ENCODE results near the gene HOATZ. TPM values are rescaled to one million over a fixed set of nuclear protein-coding genes. Genes with fewer than 3 reads are reported as not detected.

Gene HOATZ
- total RNA-seq, 5 donors from 2014 or later (not counting 1 experiment from before 2014, with no cell fraction given): not detected

DNA sequence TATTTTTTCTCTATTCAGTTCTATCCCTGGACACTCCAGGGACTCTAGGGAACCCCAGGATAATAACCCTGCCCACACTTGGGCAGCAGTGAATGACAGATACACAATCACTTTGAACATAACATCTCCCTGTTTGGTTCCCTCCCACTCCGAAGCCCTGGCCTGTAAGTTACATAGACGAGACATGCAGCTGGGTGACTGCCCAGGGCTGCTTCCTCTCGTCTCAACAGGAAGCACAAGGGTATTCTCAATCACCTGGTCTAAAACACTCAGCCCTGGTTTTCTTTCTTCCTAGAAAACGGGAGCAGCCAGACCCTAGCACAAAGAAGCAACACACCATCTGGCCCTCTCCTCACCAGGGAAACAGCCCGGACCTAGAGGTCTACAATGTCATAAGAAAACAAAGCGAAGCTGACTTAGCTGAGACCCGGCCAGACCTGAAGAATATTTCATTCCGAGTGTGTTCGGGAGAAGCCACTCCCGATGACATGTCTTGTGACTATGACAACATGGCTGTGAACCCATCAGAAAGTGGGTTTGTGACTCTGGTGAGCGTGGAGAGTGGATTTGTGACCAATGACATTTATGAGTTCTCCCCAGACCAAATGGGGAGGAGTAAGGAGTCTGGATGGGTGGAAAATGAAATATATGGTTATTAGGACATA is 45.4 kb downstream of the HOATZ start:
- H3K9me3 Mint-ChIP-seq: peaks cover 0 to 14% (median 2%) of the 10 kb centered on the region in 3 donors
- no peaks in the 10 kb centered on the region for H3K36me3 ChIP-seq (ENCODE audit: control insufficient read depth in 2 of 2, extremely low read depth in 1 of 2, insufficient read depth in 1 of 2, low read length in 1 of 2)
- DNase-seq: no peak
- no peaks in the 10 kb centered on the region for H3K27me3 Mint-ChIP-seq
- ATAC-seq (replicated peaks in 1 of 4): no peak
- no peak overlapping the region for H3K27ac Mint-ChIP-seq
- H3K9me3 ChIP-seq: no peaks in the 10 kb centered on the region
- WGBS (ENCODE audit: insufficient coverage): 50% methylated on average over 4 of the region's 11 CpGs
- no peaks in the 10 kb centered on the region for H3K36me3 Mint-ChIP-seq
- no peaks in the 10 kb centered on the region for H3K4me1 ChIP-seq (ENCODE audit: control insufficient read depth in 1 of 2, extremely low read depth in 1 of 2, insufficient read depth in 2 of 2, low read length in 2 of 2)
- H3K27me3 ChIP-seq (replicated peaks in 1 of 2; ENCODE audit: control insufficient read depth in 2 of 2, extremely low read depth in 1 of 2, insufficient read depth in 2 of 2, low read length in 1 of 2): no peaks in the 10 kb centered on the region
- ChIA-PET CTCF (interaction anchor here (0.5 to 1.2 kb wide), 4 partner anchors 45 to 445 kb away, joined by 3 to 6 read pairs (median 3); no protein-coding TSS in a partner anchor), POLR2A (interaction anchor here in 1 of 2 donors (0.6 kb wide), 1 partner anchor 34 kb away, joined by 4 read pairs; no protein-coding TSS in a partner anchor)
- H3K27ac ChIP-seq (ENCODE audit: low read length): no peak overlapping the region
- no peaks in the 10 kb centered on the region for H3K4me1 Mint-ChIP-seq
- H3K4me3 ChIP-seq (ENCODE audit: control insufficient read depth in 1 of 2, extremely low read depth in 1 of 2, low read length in 1 of 2): no peak overlapping the region
- no peak overlapping the region for H3K4me3 Mint-ChIP-seq

DNA sequence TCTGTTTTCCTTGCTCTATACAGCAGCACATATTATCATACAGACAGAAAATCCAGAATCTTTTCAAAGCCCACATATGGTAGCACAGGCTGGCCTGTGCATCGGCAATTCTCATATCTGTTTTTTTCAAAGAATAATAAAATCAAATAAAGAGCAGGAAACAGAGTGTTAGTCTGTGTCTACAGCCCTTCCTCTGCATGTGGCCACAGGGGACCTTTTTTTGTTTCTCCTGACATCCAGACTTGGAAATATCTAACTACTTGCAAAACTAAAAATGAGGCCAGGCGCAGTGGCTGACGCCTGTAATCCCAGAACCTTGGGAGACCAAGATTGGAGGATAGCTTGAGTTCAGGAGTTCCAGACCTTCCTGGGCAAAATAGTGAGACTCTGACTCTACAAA is 46.2 kb downstream of the HOATZ start:
- no peak overlapping the region for H3K27ac Mint-ChIP-seq
- ChIA-PET POLR2A (interaction anchor here in 1 of 2 donors (0.6 kb wide), 1 partner anchor 33 kb away, joined by 4 read pairs; no protein-coding TSS in a partner anchor), CTCF (interaction anchor here (0.6 to 1.2 kb wide), 3 partner anchors 217 to 444 kb away, joined by 3 read pairs; no protein-coding TSS in a partner anchor)
- ATAC-seq (replicated peaks in 1 of 4): no peak
- H3K36me3 ChIP-seq (ENCODE audit: control insufficient read depth in 2 of 2, extremely low read depth in 1 of 2, insufficient read depth in 1 of 2, low read length in 1 of 2): no peaks in the 10 kb centered on the region
- no peaks in the 10 kb centered on the region for H3K9me3 ChIP-seq
- WGBS (ENCODE audit: insufficient coverage): 100% methylated on average over 1 of the region's 3 CpGs
- DNase-seq: no peak
- H3K4me1 ChIP-seq (ENCODE audit: control insufficient read depth in 1 of 2, extremely low read depth in 1 of 2, insufficient read depth in 2 of 2, low read length in 2 of 2): no peaks in the 10 kb centered on the region
- no peaks in the 10 kb centered on the region for H3K36me3 Mint-ChIP-seq
- H3K4me3 Mint-ChIP-seq: no peak overlapping the region
- no peaks in the 10 kb centered on the region for H3K4me1 Mint-ChIP-seq
- H3K27me3 ChIP-seq (replicated peaks in 1 of 2; ENCODE audit: control insufficient read depth in 2 of 2, extremely low read depth in 1 of 2, insufficient read depth in 2 of 2, low read length in 1 of 2): no peaks in the 10 kb centered on the region
- peaks cover 0 to 10% (median 0%) of the 10 kb centered on the region in 3 donors for H3K9me3 Mint-ChIP-seq
- H3K27ac ChIP-seq (ENCODE audit: low read length): no peak overlapping the region
- H3K4me3 ChIP-seq (ENCODE audit: control insufficient read depth in 1 of 2, extremely low read depth in 1 of 2, low read length in 1 of 2): no peak overlapping the region
- no peaks in the 10 kb centered on the region for H3K27me3 Mint-ChIP-seq

DNA sequence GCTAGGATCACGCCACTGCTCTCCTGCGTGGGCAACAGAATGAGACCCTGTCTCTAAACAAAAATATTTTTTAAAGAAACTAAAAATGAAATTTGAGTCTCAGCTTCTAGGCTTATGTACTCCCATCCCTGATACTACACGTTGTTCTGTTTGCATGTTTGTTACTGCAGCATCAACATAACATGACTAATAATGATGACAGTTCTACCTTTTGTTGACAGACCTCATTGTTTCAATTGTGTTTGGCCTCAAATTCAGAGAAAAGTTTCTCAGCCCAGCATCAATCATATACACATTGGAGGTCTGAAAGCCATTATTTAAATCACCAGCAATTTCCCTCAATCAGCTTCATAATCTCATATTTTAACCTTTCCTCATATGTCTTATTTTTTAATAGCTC is 46.7 kb downstream of the HOATZ start:
- no peak for DNase-seq
- Mint-ChIP-seq H3K9me3 (peaks cover 0 to 7% (median 0%) of the 10 kb centered on the region in 3 donors), H3K27me3 (no peaks in the 10 kb centered on the region)

DNA sequence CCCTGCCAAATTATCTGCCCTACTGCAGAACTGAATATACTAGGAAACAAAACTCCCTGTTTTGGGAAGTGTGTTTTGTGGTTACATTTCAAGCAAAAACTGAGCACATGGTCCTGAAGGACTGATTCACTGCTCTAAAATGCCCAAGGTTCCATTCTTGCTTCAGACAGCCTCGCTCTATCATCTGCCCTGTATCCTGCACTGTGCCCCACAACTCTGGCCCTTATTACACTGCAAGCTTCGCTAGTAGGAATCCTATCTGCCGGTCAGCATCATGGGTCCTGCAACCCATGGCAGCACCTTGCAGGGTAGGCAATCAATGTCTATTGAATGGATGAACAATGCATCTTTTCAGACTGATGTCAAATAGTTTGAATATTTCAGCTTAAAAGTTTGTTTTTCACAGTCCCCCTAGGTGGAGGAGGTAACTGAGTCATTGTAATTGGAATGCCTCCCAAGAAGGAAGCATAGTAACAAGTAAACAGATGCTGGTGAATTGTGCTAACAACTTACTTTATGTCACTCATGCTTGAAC is 47.3 kb downstream of the HOATZ start:
- no peaks in the 10 kb centered on the region for H3K27me3 ChIP-seq (replicated peaks in 1 of 2; ENCODE audit: control insufficient read depth in 2 of 2, extremely low read depth in 1 of 2, insufficient read depth in 2 of 2, low read length in 1 of 2)
- no peak overlapping the region for H3K27ac ChIP-seq (ENCODE audit: low read length)
- ChIA-PET CTCF (interaction anchor here (0.6 kb wide), 3 partner anchors 60 to 467 kb away, joined by 3 to 4 read pairs (median 3); no protein-coding TSS in a partner anchor), POLR2A (interaction anchor here in 1 of 2 donors (0.6 kb wide), 1 partner anchor 533 kb away, joined by 3 read pairs; no protein-coding TSS in a partner anchor)
- 46% methylated on average over 3 of the region's 3 CpGs for WGBS (ENCODE audit: insufficient coverage)
- Mint-ChIP-seq H3K4me3 (no peak overlapping the region), H3K36me3 (no peaks in the 10 kb centered on the region), H3K4me1 (no peaks in the 10 kb centered on the region), H3K27ac (no peak overlapping the region), H3K27me3 (no peaks in the 10 kb centered on the region), H3K9me3 (peaks cover 0 to 2% (median 0%) of the 10 kb centered on the region in 3 donors)
- no peaks in the 10 kb centered on the region for H3K4me1 ChIP-seq (ENCODE audit: control insufficient read depth in 1 of 2, extremely low read depth in 1 of 2, insufficient read depth in 2 of 2, low read length in 2 of 2)
- ATAC-seq (replicated peaks in 1 of 4): no peak
- H3K4me3 ChIP-seq (ENCODE audit: control insufficient read depth in 1 of 2, extremely low read depth in 1 of 2, low read length in 1 of 2): no peak overlapping the region
- no peaks in the 10 kb centered on the region for H3K9me3 ChIP-seq
- no peak for DNase-seq
- no peaks in the 10 kb centered on the region for H3K36me3 ChIP-seq (ENCODE audit: control insufficient read depth in 2 of 2, extremely low read depth in 1 of 2, insufficient read depth in 1 of 2, low read length in 1 of 2)

More for the DNA sequence above, 46.7 kb downstream of the HOATZ start:
- 88% methylated on average over 1 of the region's 3 CpGs for WGBS (ENCODE audit: insufficient coverage)
- Mint-ChIP-seq H3K4me1 (no peaks in the 10 kb centered on the region), H3K27ac (no peak overlapping the region), H3K4me3 (no peak overlapping the region), H3K36me3 (no peaks in the 10 kb centered on the region)
- H3K4me3 ChIP-seq (ENCODE audit: control insufficient read depth in 1 of 2, extremely low read depth in 1 of 2, low read length in 1 of 2): no peak overlapping the region
- H3K9me3 ChIP-seq: no peaks in the 10 kb centered on the region
- ATAC-seq (replicated peaks in 1 of 4): no peak
- ChIA-PET POLR2A (interaction anchor here in 1 of 2 donors (0.6 kb wide), 1 partner anchor 534 kb away, joined by 3 read pairs; no protein-coding TSS in a partner anchor), CTCF (interaction anchor here in 1 of 2 donors (0.6 kb wide), 1 partner anchor 217 kb away, joined by 4 read pairs; no protein-coding TSS in a partner anchor)
- H3K27me3 ChIP-seq (replicated peaks in 1 of 2; ENCODE audit: control insufficient read depth in 2 of 2, extremely low read depth in 1 of 2, insufficient read depth in 2 of 2, low read length in 1 of 2): no peaks in the 10 kb centered on the region
- no peaks in the 10 kb centered on the region for H3K4me1 ChIP-seq (ENCODE audit: control insufficient read depth in 1 of 2, extremely low read depth in 1 of 2, insufficient read depth in 2 of 2, low read length in 2 of 2)
- H3K27ac ChIP-seq (ENCODE audit: low read length): no peak overlapping the region
- no peaks in the 10 kb centered on the region for H3K36me3 ChIP-seq (ENCODE audit: control insufficient read depth in 2 of 2, extremely low read depth in 1 of 2, insufficient read depth in 1 of 2, low read length in 1 of 2)

DNA sequence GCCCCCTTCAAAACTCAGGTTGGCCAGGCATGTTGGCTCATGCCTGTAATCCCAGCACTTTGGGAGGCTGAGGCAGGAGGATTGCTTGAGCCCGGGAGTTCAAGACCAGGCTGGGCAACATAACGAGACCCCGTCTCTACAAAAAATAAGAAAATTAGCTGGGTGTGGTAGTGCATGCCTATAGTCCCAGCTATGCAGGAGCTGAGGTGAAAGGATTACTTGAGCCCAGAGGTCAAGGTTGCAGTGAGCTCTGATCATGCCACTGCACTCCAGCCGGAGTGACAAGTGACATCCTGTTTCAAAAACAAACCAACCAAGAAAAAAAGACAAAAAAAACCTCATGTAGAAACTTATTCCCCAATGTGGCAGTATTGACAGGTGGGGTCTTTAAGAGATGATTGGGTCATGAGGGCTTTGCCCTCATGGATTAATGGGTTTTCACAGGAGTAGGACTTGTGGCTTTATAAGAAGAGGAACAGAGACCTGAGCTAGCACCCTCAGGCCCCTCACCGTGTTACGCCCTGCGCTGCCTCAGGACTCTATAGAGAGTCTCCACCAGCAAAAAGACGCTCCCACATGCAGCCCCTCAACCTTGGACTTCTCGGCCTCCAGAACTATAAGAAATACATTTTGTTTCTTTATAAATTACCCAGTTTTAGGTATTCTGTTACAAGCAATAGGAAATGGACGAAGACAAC is 48.3 kb downstream of the HOATZ start:
- Mint-ChIP-seq H3K4me3 (no peak overlapping the region), H3K27ac (no peak overlapping the region), H3K4me1 (no peaks in the 10 kb centered on the region), H3K36me3 (no peaks in the 10 kb centered on the region), H3K9me3 (no peaks in the 10 kb centered on the region), H3K27me3 (no peaks in the 10 kb centered on the region)
- H3K27me3 ChIP-seq (replicated peaks in 1 of 2; ENCODE audit: control insufficient read depth in 2 of 2, extremely low read depth in 1 of 2, insufficient read depth in 2 of 2, low read length in 1 of 2): no peaks in the 10 kb centered on the region
- POLR2A ChIA-PET: no interaction called here
- DNase-seq: no peak
- no peaks in the 10 kb centered on the region for H3K36me3 ChIP-seq (ENCODE audit: control insufficient read depth in 2 of 2, extremely low read depth in 1 of 2, insufficient read depth in 1 of 2, low read length in 1 of 2)
- H3K4me3 ChIP-seq (ENCODE audit: control insufficient read depth in 1 of 2, extremely low read depth in 1 of 2, low read length in 1 of 2): no peak overlapping the region
- no peak for ATAC-seq (replicated peaks in 1 of 4)
- H3K9me3 ChIP-seq: no peaks in the 10 kb centered on the region
- CTCF ChIA-PET: interaction anchor here (0.6 to 1.3 kb wide), 5 partner anchors 12 to 466 kb away, joined by 3 to 4 read pairs (median 3); no protein-coding TSS in a partner anchor
- no peaks in the 10 kb centered on the region for H3K4me1 ChIP-seq (ENCODE audit: control insufficient read depth in 1 of 2, extremely low read depth in 1 of 2, insufficient read depth in 2 of 2, low read length in 2 of 2)
- WGBS (ENCODE audit: insufficient coverage): no CpG with 5 or more reads among the region's 10 CpGs
- H3K27ac ChIP-seq (ENCODE audit: low read length): no peak overlapping the region

DNA sequence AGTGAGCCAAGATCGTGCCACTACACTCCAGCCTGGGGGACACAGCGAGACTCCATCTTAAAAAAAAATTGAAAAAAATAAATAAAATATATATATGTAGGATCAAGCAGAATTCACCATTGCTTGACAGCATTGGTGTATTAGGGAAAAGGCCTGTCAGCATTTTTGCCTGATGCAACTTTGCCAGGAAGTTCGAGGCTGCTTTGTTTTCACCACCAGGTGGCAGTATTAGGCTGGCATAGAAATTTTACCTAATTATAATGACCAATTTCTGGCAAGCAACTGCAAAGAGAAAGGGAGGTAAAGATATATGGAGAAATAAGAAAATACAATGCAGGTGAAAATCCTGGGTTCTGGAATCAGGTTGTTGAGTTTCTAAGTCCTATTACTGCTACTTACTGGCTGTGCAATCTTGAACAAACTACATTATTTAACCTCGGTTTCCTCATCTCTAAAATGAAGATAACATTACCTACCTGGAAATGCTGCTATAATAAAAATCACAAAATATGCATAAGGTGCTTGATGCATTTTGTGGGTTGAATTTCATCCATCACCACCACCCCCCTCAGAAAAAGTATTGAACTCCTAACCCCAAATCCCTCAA is 50.6 kb downstream of the HOATZ start:
- Histone ChIP-seq H3K4me1 (ENCODE audit: control insufficient read depth in 1 of 2, extremely low read depth in 1 of 2, insufficient read depth in 2 of 2, low read length in 2 of 2) (no peaks in the 10 kb centered on the region), H3K36me3 (ENCODE audit: control insufficient read depth in 2 of 2, extremely low read depth in 1 of 2, insufficient read depth in 1 of 2, low read length in 1 of 2) (no peaks in the 10 kb centered on the region), H3K27ac (ENCODE audit: low read length) (no peak overlapping the region), H3K9me3 (no peaks in the 10 kb centered on the region), H3K4me3 (ENCODE audit: control insufficient read depth in 1 of 2, extremely low read depth in 1 of 2, low read length in 1 of 2) (no peak overlapping the region), H3K27me3 (replicated peaks in 1 of 2; ENCODE audit: control insufficient read depth in 2 of 2, extremely low read depth in 1 of 2, insufficient read depth in 2 of 2, low read length in 1 of 2) (no peaks in the 10 kb centered on the region)
- H3K27me3 Mint-ChIP-seq: no peaks in the 10 kb centered on the region
- no CpG with 5 or more reads among the region's 4 CpGs for whole genome bisulfite sequencing (ENCODE audit: insufficient coverage)
- ATAC-seq (replicated peaks in 1 of 4) (peak in 2 of 4 experiments; percentile 36 to 48), DNase-seq (peak in 33 of 35 experiments; percentile 9 to 78 (median 45))
- ChIA-PET POLR2A (no interaction called here), CTCF (interaction anchor here (0.6 to 1.8 kb wide), 4 partner anchors 213 to 278 kb away, joined by 3 to 5 read pairs (median 4); no protein-coding TSS in a partner anchor)
- no peaks in the 10 kb centered on the region for H3K4me1 Mint-ChIP-seq
- no peaks in the 10 kb centered on the region for H3K9me3 Mint-ChIP-seq
- H3K4me3 Mint-ChIP-seq: no peak overlapping the region
- no peaks in the 10 kb centered on the region for H3K36me3 Mint-ChIP-seq
- no peak overlapping the region for H3K27ac Mint-ChIP-seq

Measured in T-cell (primary cell).